Stimulated activated CD4-positive, alpha-beta T cell treated with anti-CD3 and anti-CD28 coated beads, Interleukin-4, amount 100 ng/mL, for 1 hour (primary cell): ENCODE measurements around the gene EPS8L2.

Source experiments
- DNase-seq: peaks from one replicate; pipeline ENCODE4 v3.0.0-alpha.2; 2020

The EPS8L2 gene

GRCh38 chr11:690738-691633 is 15.0 kb upstream of the EPS8L2 start:
- no peak for DNase-seq

GRCh38 chr11:691710-692590 is 14.1 kb upstream of the EPS8L2 start:
- DNase-seq = no peak

GRCh38 chr11:692824-693414 is 13.1 kb upstream of the EPS8L2 start:
- DNase-seq = no peak

- DNase-seq = no peak
Measured at GRCh38 chr11:693415-693831, 12.6 kb upstream of the EPS8L2 start.

GRCh38 chr11:693887-694562 is 12.0 kb upstream of the EPS8L2 start:
- DNase-seq = no peak

- DNase-seq = peak; percentile 99
Measured at GRCh38 chr11:694563-695287, 11.3 kb upstream of the EPS8L2 start, which contains the start of gene DEAF1. Gene DEAF1, minus strand, starts transcription at chr11:695222. Its CDS starts 175 bp downstream, at chr11:695047.

GRCh38 chr11:695288-695537 is 10.8 kb upstream of the EPS8L2 start:
- no peak for DNase-seq

- peak; percentile 98 for DNase-seq
Measured at GRCh38 chr11:695538-696248, 10.3 kb upstream of the EPS8L2 start, which contains the start of gene TMEM80. Gene TMEM80, plus strand, starts transcription at chr11:695816. Its CDS starts 12 bp downstream, at chr11:695828.

GRCh38 chr11:696955-697491 is 9.0 kb upstream of the EPS8L2 start:
- no peak for DNase-seq

GRCh38 chr11:697811-698311 is 8.2 kb upstream of the EPS8L2 start:
- DNase-seq = no peak

GRCh38 chr11:698493-699115 is 7.4 kb upstream of the EPS8L2 start:
- no peak for DNase-seq

- no peak for DNase-seq
Measured at GRCh38 chr11:699116-699508, 6.9 kb upstream of the EPS8L2 start.

GRCh38 chr11:699753-700152 is 6.3 kb upstream of the EPS8L2 start:
- DNase-seq = no peak

GRCh38 chr11:701741-702461 is 4.1 kb upstream of the EPS8L2 start:
- DNase-seq = no peak

GRCh38 chr11:702462-703461 is 3.3 kb upstream of the EPS8L2 start:
- no peak for DNase-seq

GRCh38 chr11:703506-703905 is 2.5 kb upstream of the EPS8L2 start:
- DNase-seq = no peak

- DNase-seq = no peak
Measured at GRCh38 chr11:704228-704674, 1.8 kb upstream of the EPS8L2 start.
